Stimulated activated CD8-positive, alpha-beta memory T cell treated with anti-CD3 and anti-CD28 coated beads, Interleukin-4, amount 100 ng/mL, for 24 hours (primary cell): ENCODE data around the gene NAA25.
"Not testable (repeated sequence)": the region's sequence is repeated elsewhere in the genome, so short reads cannot be mapped to it uniquely, and the experiment has no call there.

Source experiments
- DNase-seq: peaks from one replicate; pipeline ENCODE4 v3.0.0-alpha.2; 2020; ENCODE audit warnings: low read depth

Gene NAA25

DNA sequence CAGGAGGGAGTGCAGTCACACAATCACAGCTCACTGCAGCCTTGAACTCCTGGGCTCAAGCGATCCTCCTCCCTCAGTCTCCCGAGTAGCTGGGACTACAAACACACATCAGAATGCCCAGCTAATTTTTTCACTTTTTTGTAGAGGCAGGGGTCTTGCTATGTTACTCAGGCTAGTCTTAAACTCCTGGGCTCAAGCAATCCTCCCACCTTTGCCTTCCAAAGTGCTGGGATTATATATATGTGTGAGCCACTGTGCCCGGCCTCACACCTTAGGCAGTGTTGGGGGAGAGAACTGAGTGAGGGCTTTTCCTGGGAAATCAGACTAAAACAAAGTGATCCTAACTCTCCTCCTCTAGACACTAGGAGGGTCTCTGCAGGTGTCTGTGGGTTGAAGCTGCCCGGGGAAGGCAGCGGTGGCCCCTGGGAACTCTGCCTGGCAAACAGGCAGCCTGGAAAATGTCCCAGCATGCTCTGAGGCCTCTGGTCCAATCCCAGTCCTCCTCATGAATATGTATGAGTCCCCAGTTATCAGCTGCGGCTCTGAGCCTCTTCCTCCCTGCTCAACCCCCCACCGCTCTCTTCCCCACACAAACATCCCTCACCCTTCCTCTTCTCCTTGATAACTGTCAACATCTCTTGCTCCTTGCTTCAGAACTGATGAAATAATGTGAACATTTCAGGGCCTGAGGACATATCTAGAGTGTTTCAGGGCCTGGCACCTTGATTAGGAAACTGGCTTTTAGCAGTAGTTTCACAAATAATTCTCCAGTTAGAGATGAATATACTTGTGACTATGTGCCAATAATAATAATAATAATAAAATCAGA is 7.9 kb upstream of the NAA25 start:
- no peak for DNase-seq

DNA sequence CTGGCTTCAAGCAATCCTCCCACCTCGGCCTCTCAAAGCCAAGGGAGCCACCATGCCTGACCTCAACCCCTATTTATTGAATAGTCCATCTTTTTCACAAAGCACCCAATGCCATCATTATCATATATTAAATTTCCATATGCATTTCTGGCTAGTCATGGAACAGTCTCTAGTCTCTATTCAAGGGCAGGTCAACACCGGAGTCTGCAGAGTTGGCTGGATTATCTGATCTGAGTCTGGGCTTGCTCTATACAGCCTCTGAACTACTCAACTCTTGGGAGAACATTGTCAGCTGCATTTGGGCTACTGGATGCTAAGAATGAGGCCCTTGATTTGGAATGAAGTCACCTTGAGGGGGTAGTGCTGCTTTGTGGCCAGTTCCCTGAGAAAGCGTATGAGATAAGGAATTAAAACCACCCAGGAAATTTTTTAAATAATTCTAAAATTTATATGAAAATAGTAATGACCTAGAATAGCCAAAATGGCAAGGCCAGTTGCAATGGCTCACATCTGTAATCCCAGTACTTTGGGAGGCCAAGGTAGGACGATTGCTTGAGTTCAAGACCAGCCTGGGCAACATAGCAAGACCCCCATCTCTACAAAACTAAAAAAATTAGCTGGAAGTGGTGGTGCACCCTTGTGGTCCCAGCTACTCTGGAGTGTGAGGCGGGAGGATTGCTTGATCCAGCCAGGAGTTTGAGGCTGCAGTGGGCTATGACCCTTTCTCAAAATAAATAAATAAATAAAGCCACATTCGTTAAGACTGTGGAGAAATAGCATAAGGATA is 6.9 kb upstream of the NAA25 start:
- DNase-seq: no peak

DNA sequence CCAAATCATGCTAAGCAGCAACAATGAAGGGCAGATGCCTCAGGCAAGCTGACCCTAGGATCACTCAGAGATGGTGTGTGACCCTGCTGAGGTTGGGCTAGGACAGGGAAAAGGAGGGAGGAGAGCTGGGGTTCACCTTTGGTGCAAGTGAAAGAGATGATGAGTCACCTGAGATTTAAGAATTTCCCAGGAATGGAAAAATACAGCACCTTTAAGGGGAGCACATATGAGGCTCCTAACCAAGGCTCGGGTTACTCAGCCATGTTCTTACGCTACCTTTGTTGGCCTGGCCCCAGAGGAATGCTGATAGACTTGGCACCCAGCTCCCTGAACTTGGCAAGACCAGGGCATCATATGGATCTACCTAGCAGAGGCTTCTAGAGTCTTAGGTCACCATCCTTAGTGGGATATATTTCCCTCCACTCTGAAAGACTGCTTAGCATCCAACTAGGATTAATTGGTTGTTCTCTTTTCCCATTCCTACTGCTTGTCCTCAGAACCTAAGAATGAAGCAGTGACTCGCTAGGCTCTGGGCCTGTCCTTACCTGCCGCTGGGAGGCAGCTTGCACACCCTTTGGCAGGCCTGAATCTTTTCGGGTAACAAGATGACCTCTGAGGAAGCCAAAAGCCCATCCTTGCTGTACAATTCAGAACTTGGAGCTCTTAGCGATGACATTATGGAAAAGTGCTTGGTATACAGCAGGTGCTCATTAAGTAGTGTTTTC is 4.0 kb upstream of the NAA25 start:
- no peak for DNase-seq

GRCh38 chr12:112111931-112112330 is 3.3 kb upstream of the NAA25 start:
- no peak for DNase-seq

GRCh38 chr12:112110787-112111662 is 2.4 kb upstream of the NAA25 start:
- DNase-seq: not testable (repeated sequence)

- peak; percentile 8 for DNase-seq
Observed at GRCh38 chr12:112107306-112108201, 1.0 kb downstream of the NAA25 start.

DNA sequence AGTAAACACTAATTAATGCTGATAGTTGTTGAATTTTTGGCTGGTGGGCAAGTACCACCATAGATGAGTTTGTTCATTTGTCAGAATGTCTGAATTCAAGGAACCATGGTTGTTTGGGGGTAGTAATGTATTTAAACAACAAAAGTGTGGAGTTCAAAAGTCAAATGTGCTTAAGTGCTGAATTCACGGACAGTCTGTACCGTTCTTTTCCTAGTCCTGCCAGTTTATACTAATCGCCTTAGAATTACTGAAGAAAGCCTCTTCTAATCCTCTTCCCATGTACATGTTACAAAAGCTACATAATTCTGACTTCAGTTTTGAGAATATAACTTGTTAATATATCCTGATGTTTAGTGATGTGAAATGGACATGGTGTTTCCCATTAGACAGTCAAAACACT is 2.7 kb downstream of the NAA25 start:
- DNase-seq: no peak

GRCh38 chr12:112103758-112104503 is 4.7 kb downstream of the NAA25 start:
- DNase-seq: no peak

DNA sequence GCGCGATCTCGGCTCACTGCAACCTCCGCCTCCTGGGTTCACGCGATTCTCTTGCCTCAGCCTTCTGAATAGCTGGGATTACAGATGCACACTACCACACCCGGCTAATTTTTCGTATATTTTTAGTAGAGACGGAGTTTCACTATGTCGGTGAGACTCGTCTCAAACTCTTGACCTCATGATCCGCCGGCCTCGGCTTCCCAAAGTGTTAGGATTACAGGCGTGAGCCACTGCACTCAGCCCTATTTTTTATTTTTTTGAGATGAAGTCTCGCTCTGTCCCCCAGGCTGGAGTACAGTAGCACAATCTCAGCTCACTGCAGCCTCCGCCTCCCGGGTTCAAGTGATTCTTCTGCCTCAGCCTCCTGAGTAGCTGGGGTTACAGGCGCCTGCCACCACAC is 5.8 kb downstream of the NAA25 start:
- DNase-seq: not testable (repeated sequence)

DNA sequence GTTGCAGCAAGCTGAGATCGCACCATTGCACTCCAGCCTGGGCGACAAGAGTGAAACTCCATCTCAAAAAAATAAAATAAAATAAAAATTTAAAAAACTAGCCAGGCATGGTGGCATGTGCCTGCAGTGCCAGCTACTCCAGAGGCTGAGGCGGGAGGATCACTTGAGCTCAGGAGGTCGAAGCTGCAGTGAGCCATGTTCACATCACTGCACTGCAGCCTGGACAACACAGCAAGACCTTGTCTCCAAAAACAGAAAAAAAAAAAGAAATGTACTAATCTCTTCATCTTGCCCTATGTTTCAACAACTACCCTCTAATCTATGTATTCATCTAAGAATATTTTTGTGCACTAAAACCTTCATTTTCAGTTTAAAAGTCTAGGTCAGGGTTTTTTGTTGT is 6.5 kb downstream of the NAA25 start:
- DNase-seq: no peak

DNA sequence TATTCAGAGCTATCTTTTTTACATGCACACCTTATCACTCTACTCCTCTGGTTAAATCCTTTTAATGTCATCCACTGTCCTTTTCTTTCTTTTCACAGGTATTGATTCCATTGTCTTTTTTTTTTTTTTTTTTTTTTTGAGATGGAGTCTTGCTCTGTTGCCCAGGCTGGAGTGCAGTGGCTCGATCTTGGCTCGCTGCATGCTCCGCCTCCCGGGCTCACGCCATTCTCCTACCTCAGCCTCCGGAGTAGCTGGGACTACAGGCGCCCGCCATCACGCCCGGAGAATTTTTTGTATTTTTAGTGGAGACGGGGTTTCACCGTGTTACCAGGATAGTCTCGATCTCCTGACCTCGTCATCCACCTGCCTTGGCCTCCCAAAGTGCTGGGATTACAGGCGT is 8.1 kb downstream of the NAA25 start:
- DNase-seq: not testable (repeated sequence)

DNA sequence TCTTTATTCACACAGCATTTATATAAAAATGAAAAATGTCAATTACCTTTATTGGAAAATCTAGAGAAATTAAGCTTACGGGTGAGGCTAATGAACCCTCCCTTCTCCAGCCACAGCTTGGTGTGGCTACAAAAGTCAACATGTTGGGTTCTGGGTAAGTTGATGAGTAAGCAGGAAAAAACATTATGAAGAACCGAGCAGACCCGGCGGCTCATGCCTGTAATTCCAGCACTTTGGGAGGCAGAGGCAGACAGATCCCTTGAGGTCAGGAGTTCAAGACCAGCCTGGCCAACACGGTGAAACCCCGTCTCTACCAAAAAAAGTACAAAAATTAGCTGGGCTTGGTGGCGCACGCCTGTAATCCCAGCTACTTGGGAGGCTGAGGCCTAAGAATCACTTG is 10.9 kb downstream of the NAA25 start:
- no peak for DNase-seq

DNA sequence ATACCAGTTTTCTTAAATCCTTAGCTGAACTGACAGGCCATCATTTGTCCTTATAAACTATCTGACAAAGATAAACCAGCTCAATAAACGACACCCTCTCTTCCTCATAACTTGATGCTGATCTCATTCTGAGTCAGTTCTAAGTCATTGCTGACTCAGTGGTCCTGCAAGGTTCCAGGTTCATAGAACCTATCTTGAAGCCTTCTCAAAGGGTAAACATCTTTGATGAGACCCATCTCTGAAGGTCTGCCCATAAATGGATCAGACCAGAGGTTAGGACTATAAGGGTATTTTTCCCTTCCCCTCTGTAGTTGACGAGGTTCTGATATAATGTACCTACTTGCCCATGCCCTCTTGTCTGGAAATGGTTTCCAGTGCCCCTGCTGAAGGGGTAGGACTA is 11.9 kb downstream of the NAA25 start:
- DNase-seq: no peak

DNA sequence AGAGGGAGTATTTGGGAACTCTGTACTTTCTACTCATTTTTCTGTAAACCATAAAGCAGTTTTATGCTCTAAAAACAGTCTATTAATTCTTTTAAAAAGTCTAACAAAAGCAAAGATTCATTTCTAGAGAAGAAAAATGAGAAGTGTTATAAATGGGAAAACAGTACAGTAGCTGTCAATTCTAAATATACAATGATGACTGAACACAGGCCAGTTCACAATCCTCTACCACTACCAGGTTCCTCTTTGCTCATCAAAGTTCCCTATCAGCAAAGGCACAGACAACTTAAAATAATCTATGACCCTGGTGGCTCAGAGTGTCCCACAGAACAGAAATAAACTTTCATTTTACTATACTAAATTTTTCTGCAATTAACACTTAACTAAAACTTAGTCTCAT is 12.5 kb downstream of the NAA25 start:
- DNase-seq: no peak

GRCh38 chr12:112091563-112091962 is 17.0 kb downstream of the NAA25 start:
- no peak for DNase-seq

DNA sequence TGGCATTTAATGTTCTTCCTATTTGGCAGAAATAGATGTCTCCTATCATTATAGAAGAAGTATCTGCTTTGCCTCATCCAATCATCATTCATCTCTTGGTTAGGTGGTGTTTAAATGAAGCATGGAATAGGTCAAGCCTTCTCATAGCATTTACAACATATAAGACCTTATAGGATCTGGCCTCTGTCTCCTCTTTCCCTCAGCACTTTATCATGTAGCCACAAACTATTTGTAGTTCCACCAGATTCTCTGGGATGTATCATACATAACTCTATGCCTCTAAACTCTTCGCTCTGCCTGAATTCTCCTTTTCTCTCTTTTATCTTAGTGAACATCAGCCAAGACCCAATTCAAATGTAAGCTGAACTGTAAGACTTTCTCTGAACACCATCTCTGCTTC is 20.7 kb downstream of the NAA25 start:
- no peak for DNase-seq

DNA sequence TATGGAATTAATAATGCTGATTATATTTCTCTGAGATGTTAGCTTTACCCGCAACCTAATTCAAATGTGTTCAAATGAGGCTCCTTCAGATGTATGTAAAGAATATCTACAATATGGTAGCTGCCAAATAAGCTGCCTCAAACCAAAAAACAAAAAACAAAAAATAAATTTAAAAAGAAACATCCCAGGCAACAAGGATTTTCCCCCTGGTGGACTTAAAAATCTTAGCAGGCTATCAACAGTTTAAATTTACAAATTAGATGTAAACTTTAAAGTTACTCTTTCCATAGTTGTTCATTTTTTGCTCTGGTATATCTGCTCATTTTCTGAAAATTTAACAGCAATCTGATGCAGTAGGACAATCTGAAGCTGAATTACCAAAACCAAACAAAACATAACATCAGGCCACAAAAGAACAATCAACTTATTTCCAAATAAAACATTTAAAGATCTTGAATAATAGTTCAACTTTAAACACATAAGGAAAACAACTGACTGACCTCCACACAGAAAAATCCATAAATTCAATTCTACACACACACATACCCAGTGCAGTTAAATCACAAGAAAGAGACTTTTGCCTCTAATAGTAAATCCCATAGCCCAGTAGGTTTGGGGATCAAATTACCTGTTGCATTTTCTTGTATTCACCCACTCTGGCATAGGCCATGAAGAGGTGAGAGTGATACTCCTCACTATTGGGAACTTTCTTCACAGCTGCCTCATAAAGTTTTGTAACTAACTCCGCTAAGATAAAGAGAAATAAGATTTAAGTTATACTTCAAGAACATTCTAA is 21.3 kb downstream of the NAA25 start:
- DNase-seq: no peak

GRCh38 chr12:112066566-112066965 is 42.0 kb downstream of the NAA25 start:
- DNase-seq: no peak

GRCh38 chr12:112063273-112063672 is 45.3 kb downstream of the NAA25 start:
- DNase-seq: no peak
